Stimulated activated CD8-positive, alpha-beta memory T cell treated with anti-CD3 and anti-CD28 coated beads, Interleukin-7, amount 100 ng/mL, for 1 hour (primary cell): ENCODE results near the gene OR56A1.
"Not testable (repeated sequence)": the region's sequence is repeated elsewhere in the genome, so short reads cannot be mapped to it uniquely, and the experiment has no call there.

Source experiments
- DNase-seq, 2 donors: peaks; one replicate each; pipeline ENCODE4 v3.0.0-alpha.2; 2020; ENCODE audit warnings: low read depth in 2 of 2

Gene OR56A1

GRCh38 chr11:6030708-6031405, at the start of gene OR56A1:
OR56A1 (minus strand) TSS chr11:6030758; CDS start chr11:6027692, 3,066 bp downstream.
- DNase-seq, result no peak

- DNase-seq, result no peak
These were observed 48.9 kb upstream of the OR56A1 start for GRCh38 chr11:6079463-6079862.

GRCh38 chr11:6077723-6078122, 47.2 kb upstream of the OR56A1 start:
- DNase-seq, result no peak

- not testable (repeated sequence) for DNase-seq
These were observed 45.9 kb upstream of the OR56A1 start for GRCh38 chr11:6076443-6076842.

- DNase-seq, result no peak
These were observed 36.9 kb upstream of the OR56A1 start for GRCh38 chr11:6067502-6067901.

- DNase-seq, result no peak
These were observed 32.3 kb upstream of the OR56A1 start for GRCh38 chr11:6062691-6063358.

GRCh38 chr11:6061475-6061874, 30.9 kb upstream of the OR56A1 start:
- DNase-seq, result no peak

- no peak for DNase-seq
These were observed 26.9 kb upstream of the OR56A1 start for GRCh38 chr11:6057452-6057851.

GRCh38 chr11:6055569-6055968, 25.0 kb upstream of the OR56A1 start:
- no peak for DNase-seq

- no peak for DNase-seq
These were observed 21.8 kb upstream of the OR56A1 start for GRCh38 chr11:6052374-6052773.

- no peak for DNase-seq
These were observed 10.3 kb upstream of the OR56A1 start for GRCh38 chr11:6040874-6041273.

- DNase-seq, result no peak
These were observed 3.1 kb downstream of the OR56A1 start for GRCh38 chr11:6027501-6027900.

GRCh38 chr11:6025056-6025455, 5.5 kb downstream of the OR56A1 start:
- DNase-seq, result no peak

GRCh38 chr11:6022956-6023355, 7.6 kb downstream of the OR56A1 start:
- no peak for DNase-seq

- DNase-seq, result no peak
These were observed 17.5 kb downstream of the OR56A1 start for GRCh38 chr11:6013042-6013441.

GRCh38 chr11:6012035-6012668, 18.4 kb downstream of the OR56A1 start:
- no peak for DNase-seq

GRCh38 chr11:6006846-6007245, 23.7 kb downstream of the OR56A1 start, which contains the start of gene OR56A4:
OR56A4 (minus strand) TSS chr11:6006946; CDS start chr11:6002992, 3,954 bp downstream.
- DNase-seq, result no peak

- DNase-seq, result no peak
These were observed 24.2 kb downstream of the OR56A1 start for GRCh38 chr11:6006395-6006794.

- DNase-seq, result no peak
These were observed 28.3 kb downstream of the OR56A1 start for GRCh38 chr11:6002202-6002699.

GRCh38 chr11:5994791-5995190, 35.8 kb downstream of the OR56A1 start:
- DNase-seq, result no peak

- no peak for DNase-seq
These were observed 37.8 kb downstream of the OR56A1 start for GRCh38 chr11:5992604-5993251.

GRCh38 chr11:5992150-5992549, 38.4 kb downstream of the OR56A1 start:
- no peak for DNase-seq
